GM06990 (cell line): ENCODE data around the gene NPAS3.

Experiments
- DNase-seq: peaks from one replicate; pipeline ENCODE4 v3.0.0-alpha.2; 2011; ENCODE audit not compliant: insufficient read length; ENCODE audit errors: extremely low read depth
- H3K27me3 ChIP-seq: replicated peaks from 2 replicates; pipeline ENCODE4 v1.6.0; 2011; ENCODE audit warnings: low read length; ENCODE audit not compliant: control insufficient read depth, insufficient read depth
- H3K36me3 ChIP-seq: 2 replicates; pipeline ENCODE4 v1.5.1; 2011; ENCODE audit warnings: low read length; ENCODE audit not compliant: control insufficient read depth, insufficient read depth
- H3K4me3 ChIP-seq: replicated peaks from 2 replicates; pipeline ENCODE4 v1.5.1; 2011; ENCODE audit warnings: low read depth, mild to moderate bottlenecking, control low read depth, low read length
- CTCF ChIP-seq: IDR thresholded peaks from 2 replicates; pipeline ENCODE4 v1.5.1; 2011; ENCODE audit warnings: low read length, control low read depth, mild to moderate bottlenecking, inconsistent platforms; ENCODE audit not compliant: insufficient read depth, poor library complexity, severe bottlenecking

The NPAS3 gene

GRCh38 chr14:33714527-33715226 lies 776.0 kb downstream of the NPAS3 start:
- no peaks in the 10 kb centered on the region for H3K36me3 ChIP-seq
- H3K4me3 ChIP-seq: no peak overlapping the region
- DNase-seq: no peak
- TF ChIP-seq CTCF: no peak
- no peaks in the 10 kb centered on the region; the same call in none of the 2 replicates for H3K27me3 ChIP-seq

DNA sequence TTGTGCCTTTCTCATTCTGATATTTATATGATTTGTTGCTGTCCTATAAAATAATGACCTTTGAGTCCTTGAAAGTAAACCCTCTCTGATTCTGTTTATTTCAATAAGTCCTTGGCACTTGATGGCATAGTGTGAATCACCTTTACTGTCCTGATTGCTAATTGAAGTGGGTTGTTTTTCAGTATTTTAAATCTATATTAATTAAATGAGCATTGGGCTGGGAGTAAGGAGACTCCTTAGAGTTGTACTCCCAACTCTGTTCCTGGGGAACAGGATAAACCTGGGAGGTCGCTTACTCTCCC lies 776.5 kb downstream of the NPAS3 start:
- no peaks in the 10 kb centered on the region for H3K36me3 ChIP-seq
- TF ChIP-seq CTCF: no peak
- DNase-seq: no peak
- no peaks in the 10 kb centered on the region; the same call in none of the 2 replicates for H3K27me3 ChIP-seq
- no peak overlapping the region for H3K4me3 ChIP-seq

DNA sequence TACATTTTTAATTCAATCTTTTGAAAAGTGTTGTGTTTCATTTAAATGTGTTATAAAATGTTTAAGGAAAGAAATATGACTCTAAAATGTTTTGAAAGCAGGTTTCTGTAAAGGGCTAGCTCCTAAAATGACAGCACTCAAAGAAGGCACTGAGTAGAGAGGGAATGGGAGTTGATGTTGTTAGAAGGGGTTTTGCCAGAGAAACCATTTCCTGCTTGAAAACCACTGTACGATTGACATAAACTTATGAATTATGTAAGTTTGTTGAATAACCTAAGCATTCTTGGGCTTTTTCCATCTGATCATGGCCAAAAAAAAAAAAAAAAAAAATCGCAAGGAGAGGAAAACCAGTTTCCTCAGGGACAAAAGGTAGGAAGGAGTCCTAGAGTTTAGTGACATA lies 778.2 kb downstream of the NPAS3 start:
- no peak overlapping the region for H3K4me3 ChIP-seq
- no peaks in the 10 kb centered on the region for H3K36me3 ChIP-seq
- no peak for DNase-seq
- H3K27me3 ChIP-seq: no peaks in the 10 kb centered on the region; the same call in none of the 2 replicates
- no peak for TF ChIP-seq CTCF

DNA sequence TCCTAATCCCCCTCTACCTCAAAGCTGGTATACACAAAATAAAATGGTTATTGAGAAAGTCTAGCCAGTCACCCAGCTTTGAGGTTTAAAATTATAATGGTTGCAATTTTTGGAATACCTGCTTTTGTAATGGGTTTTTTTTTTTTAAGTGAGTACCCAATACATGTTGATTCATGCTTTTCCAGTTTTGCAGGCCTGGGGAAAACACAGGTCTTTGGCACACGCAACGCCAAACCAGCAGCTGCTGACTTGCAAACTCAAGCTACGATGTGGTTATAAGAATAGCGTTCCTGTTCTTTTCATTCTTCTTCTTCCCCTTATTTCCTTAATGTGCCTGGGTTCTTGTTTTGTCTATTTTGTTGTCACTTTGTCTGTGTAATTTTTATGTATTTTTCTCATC lies 779.2 kb downstream of the NPAS3 start:
- no peak for TF ChIP-seq CTCF
- no peak for DNase-seq
- Histone ChIP-seq H3K36me3 (no peaks in the 10 kb centered on the region), H3K27me3 (no peaks in the 10 kb centered on the region; the same call in none of the 2 replicates), H3K4me3 (no peak overlapping the region)

DNA sequence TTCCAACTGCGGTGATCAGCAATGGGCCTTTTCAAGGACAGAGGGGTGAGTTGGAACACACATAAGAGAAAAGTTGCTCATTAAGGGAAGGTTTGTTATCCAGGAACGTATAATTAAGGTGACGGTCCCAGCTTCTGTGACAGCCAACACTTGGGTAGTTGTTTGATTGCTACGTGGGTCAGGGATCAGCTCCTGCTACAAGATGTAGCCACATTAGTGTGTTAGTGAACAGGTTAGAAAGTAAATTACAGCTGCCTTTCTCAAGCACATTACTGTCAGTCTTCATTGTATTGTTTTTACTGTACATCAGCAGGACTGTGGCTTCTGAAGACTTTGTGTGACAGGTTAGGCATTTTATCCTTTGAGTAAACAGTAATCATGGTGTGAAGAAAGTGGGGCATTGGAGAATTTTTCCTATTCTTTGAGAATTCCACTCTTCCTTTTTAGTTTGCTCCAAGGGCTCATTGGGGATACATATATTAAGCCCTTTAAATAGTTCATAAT lies 781.7 kb downstream of the NPAS3 start:
- Histone ChIP-seq H3K27me3 (no peaks in the 10 kb centered on the region; the same call in none of the 2 replicates), H3K4me3 (no peak overlapping the region), H3K36me3 (no peaks in the 10 kb centered on the region)
- TF ChIP-seq CTCF: no peak
- DNase-seq: no peak
